C4-2B (cell line): Measurements from ENCODE around the gene SMOC2.

Experiments used
- ZFX ChIP-seq: fragments of 450-650 bp; IDR thresholded peaks from 2 replicates; pipeline ENCODE4 v1.6.1; 2017
- TF ChIP-seq, protein P1 (sequence below): fragments of 450-650 bp; conservative IDR thresholded peaks from 2 replicates; pipeline ENCODE4 v1.5.1; 2017; ENCODE audit warnings: mild to moderate bottlenecking

DNA sequence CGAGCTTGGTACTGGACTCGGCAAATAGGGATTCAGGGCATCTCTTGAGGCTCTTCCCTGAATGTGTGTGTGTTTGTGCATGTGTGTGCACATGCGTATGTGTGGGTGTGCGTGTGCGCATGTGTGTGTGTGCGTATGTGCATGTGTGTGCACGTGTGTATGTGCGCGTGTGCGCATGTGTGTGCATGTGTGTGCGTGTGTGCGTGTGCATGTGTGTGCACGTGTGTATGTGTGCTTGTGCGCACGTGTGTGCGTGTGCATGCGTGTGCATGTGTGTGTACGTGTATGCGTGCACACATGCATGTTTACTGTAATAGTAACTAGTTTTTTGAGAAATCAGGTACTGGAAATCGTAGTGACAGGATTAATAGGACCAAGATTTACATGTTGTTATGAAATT lies 117.7 kb downstream of the SMOC2 start:
- TF ChIP-seq, protein P1, sequence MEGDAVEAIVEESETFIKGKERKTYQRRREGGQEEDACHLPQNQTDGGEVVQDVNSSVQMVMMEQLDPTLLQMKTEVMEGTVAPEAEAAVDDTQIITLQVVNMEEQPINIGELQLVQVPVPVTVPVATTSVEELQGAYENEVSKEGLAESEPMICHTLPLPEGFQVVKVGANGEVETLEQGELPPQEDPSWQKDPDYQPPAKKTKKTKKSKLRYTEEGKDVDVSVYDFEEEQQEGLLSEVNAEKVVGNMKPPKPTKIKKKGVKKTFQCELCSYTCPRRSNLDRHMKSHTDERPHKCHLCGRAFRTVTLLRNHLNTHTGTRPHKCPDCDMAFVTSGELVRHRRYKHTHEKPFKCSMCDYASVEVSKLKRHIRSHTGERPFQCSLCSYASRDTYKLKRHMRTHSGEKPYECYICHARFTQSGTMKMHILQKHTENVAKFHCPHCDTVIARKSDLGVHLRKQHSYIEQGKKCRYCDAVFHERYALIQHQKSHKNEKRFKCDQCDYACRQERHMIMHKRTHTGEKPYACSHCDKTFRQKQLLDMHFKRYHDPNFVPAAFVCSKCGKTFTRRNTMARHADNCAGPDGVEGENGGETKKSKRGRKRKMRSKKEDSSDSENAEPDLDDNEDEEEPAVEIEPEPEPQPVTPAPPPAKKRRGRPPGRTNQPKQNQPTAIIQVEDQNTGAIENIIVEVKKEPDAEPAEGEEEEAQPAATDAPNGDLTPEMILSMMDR = no peak
- no peak for TF ChIP-seq ZFX
